Hematopoietic multipotent progenitor cell treated with erythropoietin and hydrocortisone succinate and interleukin-3 and kit ligand, for 15 days (in vitro differentiated cells): ENCODE data around the gene TEX2.
"Not testable (repeated sequence)": the region's sequence is repeated elsewhere in the genome, so short reads cannot be mapped to it uniquely, and the experiment has no call there.

ENCODE experiments used
- DNase-seq: peaks from one replicate; pipeline ENCODE4 v3.0.0-alpha.2; 2015; ENCODE audit warnings: low spot score

Gene TEX2

GRCh38 chr17:64264891-64265290 lies 1.8 kb upstream of the TEX2 start:
- no peak for DNase-seq

GRCh38 chr17:64262198-64262999 lies 661 bp downstream of the TEX2 start:
- DNase-seq = peak; percentile 52

GRCh38 chr17:64261417-64262145 lies 1.5 kb downstream of the TEX2 start:
- DNase-seq = peak; percentile 28

- no peak for DNase-seq
These were observed 2.2 kb downstream of the TEX2 start for GRCh38 chr17:64260886-64261285.

GRCh38 chr17:64259922-64260321 lies 3.1 kb downstream of the TEX2 start:
- DNase-seq = no peak

GRCh38 chr17:64259426-64259825 lies 3.6 kb downstream of the TEX2 start:
- DNase-seq = no peak

- DNase-seq = no peak
These were observed 5.9 kb downstream of the TEX2 start for GRCh38 chr17:64256913-64257807.

- no peak for DNase-seq
These were observed 7.3 kb downstream of the TEX2 start for GRCh38 chr17:64255764-64256163.

- DNase-seq = no peak
These were observed 8.3 kb downstream of the TEX2 start for GRCh38 chr17:64254755-64255154.

GRCh38 chr17:64253470-64253869 lies 9.6 kb downstream of the TEX2 start:
- DNase-seq = no peak

GRCh38 chr17:64252831-64253230 lies 10.2 kb downstream of the TEX2 start:
- DNase-seq = no peak

GRCh38 chr17:64250233-64250835 lies 12.7 kb downstream of the TEX2 start:
- no peak for DNase-seq

- DNase-seq = no peak
These were observed 15.2 kb downstream of the TEX2 start for GRCh38 chr17:64247836-64248235.

GRCh38 chr17:64245218-64246145 lies 17.6 kb downstream of the TEX2 start:
- DNase-seq = no peak

- DNase-seq = no peak
These were observed 18.9 kb downstream of the TEX2 start for GRCh38 chr17:64244165-64244564.

GRCh38 chr17:64243340-64243739 lies 19.7 kb downstream of the TEX2 start:
- DNase-seq = no peak

GRCh38 chr17:64242633-64243032 lies 20.4 kb downstream of the TEX2 start:
- no peak for DNase-seq

GRCh38 chr17:64240741-64241347 lies 22.2 kb downstream of the TEX2 start:
- DNase-seq = no peak

GRCh38 chr17:64240261-64240740 lies 22.8 kb downstream of the TEX2 start:
- no peak for DNase-seq

GRCh38 chr17:64238449-64238848 lies 24.6 kb downstream of the TEX2 start:
- not testable (repeated sequence) for DNase-seq
